T follicular helper cell (primary cell): ENCODE measurements around the gene NCOA1.
"Not testable (repeated sequence)": the region's sequence is repeated elsewhere in the genome, so short reads cannot be mapped to it uniquely, and the experiment has no call there.

ENCODE experiments used
- DNase-seq: peaks from one replicate; pipeline ENCODE4 v3.0.0-alpha.2; 2020; ENCODE audit warnings: low read depth

The NCOA1 gene

GRCh38 chr2:24577481-24577880 is 86.4 kb downstream of the NCOA1 start:
- DNase-seq = no peak

GRCh38 chr2:24579053-24579803 is 88.2 kb downstream of the NCOA1 start:
- no peak for DNase-seq

GRCh38 chr2:24580561-24580960 is 89.5 kb downstream of the NCOA1 start:
- DNase-seq = no peak

GRCh38 chr2:24581971-24582370 is 90.9 kb downstream of the NCOA1 start:
- not testable (repeated sequence) for DNase-seq

- DNase-seq = no peak
Measured at GRCh38 chr2:24586955-24587354, 95.9 kb downstream of the NCOA1 start.

GRCh38 chr2:24588294-24588693 is 97.2 kb downstream of the NCOA1 start:
- no peak for DNase-seq

GRCh38 chr2:24592441-24593100 is 101.5 kb downstream of the NCOA1 start:
- DNase-seq = no peak

- DNase-seq = no peak
Measured at GRCh38 chr2:24594283-24594682, 103.2 kb downstream of the NCOA1 start.

GRCh38 chr2:24597181-24597870 is 106.3 kb downstream of the NCOA1 start:
- no peak for DNase-seq

GRCh38 chr2:24600140-24600539 is 109.1 kb downstream of the NCOA1 start:
- DNase-seq = not testable (repeated sequence)

- no peak for DNase-seq
Measured at GRCh38 chr2:24611631-24612030, 120.6 kb downstream of the NCOA1 start.

GRCh38 chr2:24613154-24613814 is 122.2 kb downstream of the NCOA1 start:
- peak; percentile 1 for DNase-seq

- no peak for DNase-seq
Measured at GRCh38 chr2:24616616-24617015, 125.6 kb downstream of the NCOA1 start.

- no peak for DNase-seq
Measured at GRCh38 chr2:24617424-24617823, 126.4 kb downstream of the NCOA1 start.

GRCh38 chr2:24618144-24618543 is 127.1 kb downstream of the NCOA1 start:
- no peak for DNase-seq

GRCh38 chr2:24618680-24619079 is 127.6 kb downstream of the NCOA1 start:
- DNase-seq = no peak

GRCh38 chr2:24620936-24621335 is 129.9 kb downstream of the NCOA1 start:
- no peak for DNase-seq

- DNase-seq = no peak
Measured at GRCh38 chr2:24621779-24622538, 130.9 kb downstream of the NCOA1 start.

- no peak for DNase-seq
Measured at GRCh38 chr2:24623535-24623934, 132.5 kb downstream of the NCOA1 start.

GRCh38 chr2:24625728-24626127 is 134.7 kb downstream of the NCOA1 start:
- DNase-seq = no peak

- DNase-seq = no peak
Measured at GRCh38 chr2:24626131-24626530, 135.1 kb downstream of the NCOA1 start.

GRCh38 chr2:24628746-24629145 is 137.7 kb downstream of the NCOA1 start:
- no peak for DNase-seq
